Spleen (tissue), 11 donors: Measurements from ENCODE around the gene TANGO6. TPM values are rescaled to one million over a fixed set of nuclear protein-coding genes. Genes with fewer than 3 reads are reported as not detected.

Experiments used
- DNase-seq: peaks from one replicate; pipeline ENCODE4 v3.0.0-alpha.2; 2020
- H3K27ac ChIP-seq, 8 donors: fragments of 200-600 bp; sonication (generic) in 7 of 8; 1 replicate in 4 of 8; 2 replicates in 4 of 8; pipeline versions ENCODE4 v1.5.0 to v1.8.0; 2016 to 2021; ENCODE audit warnings: inconsistent platforms in 4 of 8, mild to moderate bottlenecking in 4 of 8, moderate library complexity in 1 of 8
- H3K27me3 ChIP-seq, 7 donors: fragments of 200-600 bp; sonication (generic) in 6 of 7; replicated peaks in 1 of 7; 1 replicate in 4 of 7; 2 replicates in 3 of 7; pipeline versions ENCODE4 v1.5.0 to v1.8.0; 2016 to 2021; ENCODE audit warnings: inconsistent platforms in 3 of 7, mild to moderate bottlenecking in 1 of 7
- H3K36me3 ChIP-seq, 6 donors: fragments of 200-600 bp; sonication (generic) in 5 of 6; 1 replicate in 4 of 6; 2 replicates in 2 of 6; pipeline versions ENCODE4 v1.5.0 to v1.8.0; 2016 to 2021; ENCODE audit warnings: inconsistent platforms in 2 of 6
- H3K4me1 ChIP-seq, 6 donors: fragments of 200-600 bp; sonication (generic) in 5 of 6; 1 replicate in 3 of 6; 2 replicates in 3 of 6; pipeline versions ENCODE4 v1.5.0 to v1.8.0; 2016 to 2021; ENCODE audit warnings: inconsistent platforms in 3 of 6
- H3K4me3 ChIP-seq, 8 donors: fragments of 200-600 bp; sonication (generic) in 7 of 8; 1 replicate in 4 of 8; 2 replicates in 4 of 8; pipeline versions ENCODE4 v1.5.0 to v1.8.0; 2016 to 2021; ENCODE audit warnings: inconsistent platforms in 4 of 8, mild to moderate bottlenecking in 4 of 8, moderate library complexity in 2 of 8
- H3K9me3 ChIP-seq, 8 donors: fragments of 200-600 bp; sonication (generic) in 7 of 8; 1 replicate in 4 of 8; 2 replicates in 4 of 8; pipeline versions ENCODE4 v1.5.0 to v1.8.0; 2016 to 2021; ENCODE audit warnings: inconsistent platforms in 4 of 8
- CTCF ChIP-seq, 11 experiments: fragments of 200-600 bp in 7 of 11; fragments of 450-650 bp in 4 of 11; sonication (generic) in 4 of 11; IDR thresholded peaks in 8 of 11; conservative IDR thresholded peaks in 3 of 11; 1 replicate in 7 of 11; 2 replicates in 4 of 11; pipeline versions ENCODE4 v1.4.0 to v1.8.0; 2016 to 2021; ENCODE audit warnings: antibody characterized with exemption in 11 of 11, inconsistent platforms in 4 of 11, mild to moderate bottlenecking in 1 of 11
- POLR2A ChIP-seq, 3 donors: fragments of 450-650 bp; IDR thresholded peaks; one replicate each; pipeline ENCODE4 v1.5.1; 2017; ENCODE audit warnings: antibody characterized with exemption in 3 of 3, mild to moderate bottlenecking in 1 of 3
- POLR2AphosphoS5 ChIP-seq, 3 donors: sonication (generic); formaldehyde crosslinking; IDR thresholded peaks; one replicate each; pipeline ENCODE4 v1.5.1; 2017; ENCODE audit warnings: antibody characterized with exemption in 3 of 3
- WGBS, 5 donors: extraction: QIAGEN DNeasy Blood & Tissue Kit in 3 of 5; methylation state at CpG; one replicate each; pipeline versions ENCODE4 v1.1.5 to v1.1.7; 2013 to 2018; 5-methylcytosine and 5-hydroxymethylcytosine counted together
- intact Hi-C: fragments of 100-400 bp; cut with DNase I; formaldehyde crosslinking; loops from one replicate; pipeline ENCODE4 v1.15.0; 2023; ENCODE audit warnings: low total_unique reads
- polyA plus RNA-seq, 3 donors: library from polyadenylated mRNA; stranded (reverse); fragments of 200-250 nt; gene quantifications; one replicate each; pipeline ENCODE4 v1.2.1, GENCODE V29; 2013
- total RNA-seq, 7 donors: library from RNA; depleted of rRNA in 3 of 7; stranded (reverse); fragments of >200 nt in 3 of 7; fragmentation: NEBNext Ultra II Directional in 4 of 7; extraction: Animal tissue kit (Norgen Biotek cat#: 25700) in 4 of 7; gene quantifications; one replicate each; pipeline versions ENCODE4 v1.1.0 to v1.2.1, GENCODE V29; 2016 to 2021
- donor health status: healthy with polysubstance abuse.
- donor health status: DM: no; HTN: no; CAD: no; lungs with moderate emphysema.
- donor health status: DM: no; HTN: no; CAD: no.
- donor health status: Bipolar disorder and iron deficiency.
- donor health status: healthy.
- donor health status: DM: no; HTN: no; CAD: no.
- donor health status: DM: yes; HTN: yes; CAD: no.

Gene TANGO6
- total and polyA plus RNA-seq, 10 donors = 1.9 to 35.2 (median 23.0) TPM

DNA sequence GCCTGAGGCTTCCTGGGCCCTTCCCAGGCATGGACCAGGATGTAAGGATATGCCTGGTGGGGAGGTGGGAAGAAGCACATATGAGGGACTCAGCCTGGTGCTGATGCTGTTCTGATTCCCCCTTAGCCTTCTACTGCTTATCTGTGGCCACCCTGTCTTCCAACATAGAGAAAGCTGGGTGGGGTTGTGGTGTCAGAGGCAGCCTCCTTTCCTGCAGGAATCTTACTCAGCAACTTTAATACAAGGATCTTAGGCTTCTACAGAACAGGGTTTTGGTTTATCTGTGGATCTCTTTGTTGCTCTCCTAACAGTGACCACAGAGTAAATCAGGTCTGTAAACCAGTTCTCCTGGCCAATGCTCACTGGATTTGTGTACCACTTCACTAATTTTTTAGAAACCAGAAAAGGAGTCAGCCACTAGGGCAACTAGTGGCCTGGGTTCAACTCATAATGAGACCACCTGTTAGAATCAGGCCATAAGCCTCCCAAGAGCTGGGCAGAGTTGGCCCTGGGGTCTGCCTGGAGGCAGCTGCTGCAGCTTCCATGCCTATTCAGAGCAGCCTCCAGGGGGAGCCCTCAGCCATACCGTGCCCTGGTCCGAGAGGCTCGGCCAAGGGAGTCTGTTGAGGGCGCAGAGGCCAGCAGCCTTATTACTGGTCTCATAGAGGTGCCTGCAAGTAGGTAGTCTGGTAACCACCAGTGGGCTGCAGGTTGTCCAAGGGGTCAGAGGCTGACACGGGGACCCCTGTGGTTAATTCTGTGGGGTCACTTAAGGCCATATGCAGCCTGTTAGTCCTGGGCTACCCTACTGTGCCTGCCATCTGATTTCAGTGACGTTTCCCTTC, 269.2 kb downstream of the TANGO6 start:
- Histone ChIP-seq H3K27ac (no peak overlapping the region), H3K9me3 (no peaks in the 10 kb centered on the region), H3K36me3 (peaks cover 0 to 85% (median 32%) of the 10 kb centered on the region in 6 donors), H3K4me3 (no peak overlapping the region), H3K27me3 (peaks cover 0 to 23% (median 9%) of the 10 kb centered on the region in 7 donors), H3K4me1 (peaks cover 3 to 27% (median 8%) of the 10 kb centered on the region in 6 donors)
- intact Hi-C loops = no loop called here
- TF ChIP-seq CTCF (IDR thresholded peaks at IDR 0.05 in 8 of 11, conservative IDR thresholded peaks at IDR 0.05 in 3 of 11) (peak in 9 of 11 experiments; percentile 24 to 80 (median 66)), POLR2AphosphoS5 (IDR thresholded peaks at IDR 0.05) (no peak)
- 52 to 63% (median 55%) methylated on average over 6 of the region's 6 CpGs for WGBS, 5 donors
- DNase-seq = peak; percentile 78

GRCh38 chr16:69113216-69113615, 269.9 kb downstream of the TANGO6 start:
- H3K36me3 ChIP-seq = peaks cover 0 to 92% (median 36%) of the 10 kb centered on the region in 6 donors
- peaks cover 0 to 16% (median 2%) of the 10 kb centered on the region in 7 donors for H3K27me3 ChIP-seq
- H3K4me3 ChIP-seq = no peak overlapping the region
- no peak for TF ChIP-seq POLR2AphosphoS5 (IDR thresholded peaks at IDR 0.05)
- TF ChIP-seq POLR2A (IDR thresholded peaks at IDR 0.05) = no peak
- TF ChIP-seq CTCF (IDR thresholded peaks at IDR 0.05 in 8 of 11, conservative IDR thresholded peaks at IDR 0.05 in 3 of 11) = no peak
- peaks cover 0 to 27% (median 3%) of the 10 kb centered on the region in 6 donors for H3K4me1 ChIP-seq
- intact Hi-C loops = no loop called here
- 89 to 98% (median 95%) methylated on average over 7 of the region's 7 CpGs for WGBS, 5 donors
- H3K27ac ChIP-seq = no peak overlapping the region
- no peaks in the 10 kb centered on the region for H3K9me3 ChIP-seq
- DNase-seq = peak; percentile 44

DNA sequence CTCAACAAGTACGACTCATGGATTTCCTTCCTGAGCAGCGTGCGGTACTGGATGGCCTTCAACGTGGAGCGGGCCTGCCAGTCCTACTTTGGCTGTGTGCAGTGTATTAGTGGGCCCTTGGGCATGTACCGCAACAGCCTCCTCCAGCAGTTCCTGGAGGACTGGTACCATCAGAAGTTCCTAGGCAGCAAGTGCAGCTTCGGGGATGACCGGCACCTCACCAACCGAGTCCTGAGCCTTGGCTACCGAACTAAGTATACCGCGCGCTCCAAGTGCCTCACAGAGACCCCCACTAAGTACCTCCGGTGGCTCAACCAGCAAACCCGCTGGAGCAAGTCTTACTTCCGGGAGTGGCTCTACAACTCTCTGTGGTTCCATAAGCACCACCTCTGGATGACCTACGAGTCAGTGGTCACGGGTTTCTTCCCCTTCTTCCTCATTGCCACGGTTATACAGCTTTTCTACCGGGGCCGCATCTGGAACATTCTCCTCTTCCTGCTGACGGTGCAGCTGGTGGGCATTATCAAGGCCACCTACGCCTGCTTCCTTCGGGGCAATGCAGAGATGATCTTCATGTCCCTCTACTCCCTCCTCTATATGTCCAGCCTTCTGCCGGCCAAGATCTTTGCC, 271.1 kb downstream of the TANGO6 start:
- no peak overlapping the region for H3K4me3 ChIP-seq
- no peak overlapping the region for H3K27ac ChIP-seq
- peaks cover 0 to 94% (median 41%) of the 10 kb centered on the region in 6 donors for H3K36me3 ChIP-seq
- peak; percentile 62 for DNase-seq
- no peak for TF ChIP-seq POLR2AphosphoS5 (IDR thresholded peaks at IDR 0.05)
- intact Hi-C loops = no loop called here
- peaks cover 0 to 3% (median 0%) of the 10 kb centered on the region in 7 donors for H3K27me3 ChIP-seq
- 76 to 90% (median 82%) methylated on average over 18 to 25 of the region's 25 CpGs for WGBS, 5 donors
- peaks cover 0 to 30% (median 2%) of the 10 kb centered on the region in 6 donors for H3K4me1 ChIP-seq
- no peaks in the 10 kb centered on the region for H3K9me3 ChIP-seq

GRCh38 chr16:69114976-69115355, 271.6 kb downstream of the TANGO6 start:
- Histone ChIP-seq H3K4me1 (peaks cover 0 to 35% (median 2%) of the 10 kb centered on the region in 6 donors), H3K27ac (no peak overlapping the region), H3K9me3 (no peaks in the 10 kb centered on the region), H3K27me3 (no peaks in the 10 kb centered on the region), H3K36me3 (peaks cover 0 to 94% (median 41%) of the 10 kb centered on the region in 6 donors), H3K4me3 (no peak overlapping the region)
- peak; percentile 30 for DNase-seq
- intact Hi-C loops = loop anchor here (5.0 kb wide), 1 partner anchor 263 kb away; no protein-coding TSS in a partner anchor
- WGBS, 5 donors = 95 to 99% (median 97%) methylated on average over 6 of the region's 6 CpGs
- no peak for TF ChIP-seq CTCF (IDR thresholded peaks at IDR 0.05 in 8 of 11, conservative IDR thresholded peaks at IDR 0.05 in 3 of 11)
- TF ChIP-seq POLR2AphosphoS5 (IDR thresholded peaks at IDR 0.05) = no peak
- TF ChIP-seq POLR2A (IDR thresholded peaks at IDR 0.05) = no peak
